ENCODE results near the gene STARD3NL. TPM values are rescaled to one million over a fixed set of nuclear protein-coding genes. Genes with fewer than 3 reads are reported as not detected.

Gene STARD3NL
- total RNA-seq, 2 donors from 2014 or later: 48.6 to 58.3 TPM

DNA sequence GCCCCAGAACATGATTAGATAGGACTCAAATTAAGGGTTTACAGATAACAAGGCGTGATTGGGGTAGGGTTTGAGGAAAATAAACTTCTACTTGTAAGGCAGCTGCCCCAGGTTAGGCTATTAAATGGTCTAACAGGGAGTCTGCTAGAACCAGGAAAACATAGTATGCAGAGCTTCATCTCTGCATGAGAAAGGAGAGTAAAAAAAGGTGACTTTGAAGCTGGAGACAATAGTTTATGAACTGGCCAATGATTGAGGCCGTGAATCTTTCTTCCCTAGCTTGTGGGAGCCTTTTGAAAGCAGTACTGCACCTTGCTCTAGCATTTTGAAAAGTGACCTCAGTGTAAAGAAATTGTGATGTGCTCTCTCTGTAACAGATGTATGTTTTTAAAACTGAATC is 48.5 kb upstream of the STARD3NL start:
- Histone ChIP-seq H3K4me3 (ENCODE audit: low read length) (no peak overlapping the region), H3K9me3 (ENCODE audit: control insufficient read depth, low read length) (no peaks in the 10 kb centered on the region), H3K27me3 (ENCODE audit: control insufficient read depth, insufficient read depth, low read length, poor library complexity, severe bottlenecking) (no peaks in the 10 kb centered on the region), H3K27ac (ENCODE audit: low read depth, low read length) (no peak overlapping the region), H3K36me3 (ENCODE audit: control insufficient read depth, insufficient read depth, low read length) (no peaks in the 10 kb centered on the region), H3K4me1 (ENCODE audit: control insufficient read depth, insufficient read depth, low read length) (no peaks in the 10 kb centered on the region), H3K9ac (ENCODE audit: extremely low read depth, low read length, poor library complexity, severe bottlenecking) (no peak overlapping the region)
- Mint-ChIP-seq H3K27me3 (ENCODE audit: insufficient read depth) (no peaks in the 10 kb centered on the region), H3K9me3 (no peaks in the 10 kb centered on the region), H3K36me3 (ENCODE audit: low read depth) (no peaks in the 10 kb centered on the region), H3K4me3 (no peak overlapping the region), H3K4me1 (peaks cover 6% of the 10 kb centered on the region), H3K27ac (no peak overlapping the region)
- TF ChIP-seq, protein P1, sequence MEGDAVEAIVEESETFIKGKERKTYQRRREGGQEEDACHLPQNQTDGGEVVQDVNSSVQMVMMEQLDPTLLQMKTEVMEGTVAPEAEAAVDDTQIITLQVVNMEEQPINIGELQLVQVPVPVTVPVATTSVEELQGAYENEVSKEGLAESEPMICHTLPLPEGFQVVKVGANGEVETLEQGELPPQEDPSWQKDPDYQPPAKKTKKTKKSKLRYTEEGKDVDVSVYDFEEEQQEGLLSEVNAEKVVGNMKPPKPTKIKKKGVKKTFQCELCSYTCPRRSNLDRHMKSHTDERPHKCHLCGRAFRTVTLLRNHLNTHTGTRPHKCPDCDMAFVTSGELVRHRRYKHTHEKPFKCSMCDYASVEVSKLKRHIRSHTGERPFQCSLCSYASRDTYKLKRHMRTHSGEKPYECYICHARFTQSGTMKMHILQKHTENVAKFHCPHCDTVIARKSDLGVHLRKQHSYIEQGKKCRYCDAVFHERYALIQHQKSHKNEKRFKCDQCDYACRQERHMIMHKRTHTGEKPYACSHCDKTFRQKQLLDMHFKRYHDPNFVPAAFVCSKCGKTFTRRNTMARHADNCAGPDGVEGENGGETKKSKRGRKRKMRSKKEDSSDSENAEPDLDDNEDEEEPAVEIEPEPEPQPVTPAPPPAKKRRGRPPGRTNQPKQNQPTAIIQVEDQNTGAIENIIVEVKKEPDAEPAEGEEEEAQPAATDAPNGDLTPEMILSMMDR (conservative IDR thresholded peaks at IDR 0.05): no peak
- no peak for DNase-seq
- WGBS, 2 experiments (ENCODE audit: insufficient coverage in 1 of 2, insufficient read length in 1 of 2): 75 to 90% methylated on average over 2 of the region's 2 CpGs

DNA sequence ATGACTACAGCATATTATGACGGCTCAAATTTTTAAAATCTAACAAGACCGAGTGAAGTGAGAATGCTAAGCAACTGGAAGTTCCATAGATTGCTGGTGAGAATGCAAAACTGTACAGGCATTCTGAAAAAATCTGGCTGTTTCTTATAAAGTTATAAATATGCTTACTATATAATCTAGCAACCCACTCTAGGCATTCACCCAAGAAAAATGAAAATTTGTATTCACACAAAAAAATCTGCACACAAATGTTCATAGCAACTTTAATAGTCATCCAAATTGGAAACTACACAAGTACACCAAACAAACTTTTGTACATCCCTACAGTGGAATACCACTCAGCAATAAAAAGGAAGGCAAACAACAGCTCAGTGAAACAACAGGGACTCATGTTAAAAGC is 39.9 kb upstream of the STARD3NL start:
- no peaks in the 10 kb centered on the region for H3K4me1 Mint-ChIP-seq
- H3K4me3 ChIP-seq (ENCODE audit: low read length): no peak overlapping the region
- 89 to 100% methylated on average over 1 to 2 of the region's 2 CpGs for WGBS, 2 experiments (ENCODE audit: insufficient coverage in 1 of 2, insufficient read length in 1 of 2)

DNA sequence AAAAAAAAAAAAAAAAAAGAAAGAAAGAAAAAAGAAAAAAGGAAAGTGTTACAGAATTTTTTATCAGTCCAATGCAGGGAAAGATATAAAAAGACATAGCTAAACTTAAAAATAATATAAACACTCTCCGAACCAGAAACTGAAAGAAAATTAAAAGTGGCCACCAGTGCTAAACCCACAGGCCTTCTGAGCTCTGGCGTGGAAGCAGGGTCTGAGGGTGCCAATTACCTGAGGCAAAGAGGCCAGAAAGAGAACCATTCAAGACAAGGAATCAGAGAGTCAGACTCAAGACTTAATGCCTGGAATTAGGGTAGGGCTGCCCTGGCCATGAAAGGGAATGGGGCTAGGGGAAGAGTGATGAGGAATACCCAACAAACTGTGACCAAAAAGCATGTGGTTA is 36.9 kb upstream of the STARD3NL start:
- no peaks in the 10 kb centered on the region for H3K27me3 ChIP-seq (ENCODE audit: control insufficient read depth, insufficient read depth, low read length, poor library complexity, severe bottlenecking)
- no peaks in the 10 kb centered on the region for H3K36me3 Mint-ChIP-seq (ENCODE audit: low read depth)
- H3K4me3 ChIP-seq (ENCODE audit: low read length): no peak overlapping the region
- no peaks in the 10 kb centered on the region for H3K4me1 ChIP-seq (ENCODE audit: control insufficient read depth, insufficient read depth, low read length)
- H3K27ac Mint-ChIP-seq: no peak overlapping the region
- no peaks in the 10 kb centered on the region for H3K27me3 Mint-ChIP-seq (ENCODE audit: insufficient read depth)
- 91 to 100% methylated on average over 2 of the region's 2 CpGs for WGBS, 2 experiments (ENCODE audit: insufficient coverage in 1 of 2, insufficient read length in 1 of 2)
- no peaks in the 10 kb centered on the region for H3K4me1 Mint-ChIP-seq
- no peaks in the 10 kb centered on the region for H3K9me3 ChIP-seq (ENCODE audit: control insufficient read depth, low read length)
- H3K9me3 Mint-ChIP-seq: no peaks in the 10 kb centered on the region
- no peak for DNase-seq
- H3K27ac ChIP-seq (ENCODE audit: low read depth, low read length): no peak overlapping the region
- H3K9ac ChIP-seq (ENCODE audit: extremely low read depth, low read length, poor library complexity, severe bottlenecking): no peak overlapping the region
- no peaks in the 10 kb centered on the region for H3K36me3 ChIP-seq (ENCODE audit: control insufficient read depth, insufficient read depth, low read length)
- TF ChIP-seq, protein P1 (conservative IDR thresholded peaks at IDR 0.05): no peak
- H3K4me3 Mint-ChIP-seq: no peak overlapping the region

More for the DNA sequence above, 39.9 kb upstream of the STARD3NL start:
- no peaks in the 10 kb centered on the region for H3K27me3 Mint-ChIP-seq (ENCODE audit: insufficient read depth)
- no peak overlapping the region for H3K4me3 Mint-ChIP-seq
- no peak overlapping the region for H3K27ac Mint-ChIP-seq
- H3K27me3 ChIP-seq (ENCODE audit: control insufficient read depth, insufficient read depth, low read length, poor library complexity, severe bottlenecking): no peaks in the 10 kb centered on the region
- H3K27ac ChIP-seq (ENCODE audit: low read depth, low read length): no peak overlapping the region
- H3K36me3 ChIP-seq (ENCODE audit: control insufficient read depth, insufficient read depth, low read length): no peaks in the 10 kb centered on the region
- H3K9me3 ChIP-seq (ENCODE audit: control insufficient read depth, low read length): no peaks in the 10 kb centered on the region
- no peaks in the 10 kb centered on the region for H3K36me3 Mint-ChIP-seq (ENCODE audit: low read depth)
- DNase-seq: no peak
- TF ChIP-seq, protein P1 (conservative IDR thresholded peaks at IDR 0.05): no peak
- H3K9me3 Mint-ChIP-seq: no peaks in the 10 kb centered on the region
- H3K4me1 ChIP-seq (ENCODE audit: control insufficient read depth, insufficient read depth, low read length): no peaks in the 10 kb centered on the region
- no peak overlapping the region for H3K9ac ChIP-seq (ENCODE audit: extremely low read depth, low read length, poor library complexity, severe bottlenecking)
